ENCODE measurements around the gene SCGB1C2.
"Not testable (repeated sequence)": the region's sequence is repeated elsewhere in the genome, so short reads cannot be mapped to it uniquely, and the experiment has no call there.

The SCGB1C2 gene

GRCh38 chr17:149231-149630 lies 11.9 kb downstream of the SCGB1C2 start:
- DNase-seq (ENCODE audit: low read depth): no peak

DNA sequence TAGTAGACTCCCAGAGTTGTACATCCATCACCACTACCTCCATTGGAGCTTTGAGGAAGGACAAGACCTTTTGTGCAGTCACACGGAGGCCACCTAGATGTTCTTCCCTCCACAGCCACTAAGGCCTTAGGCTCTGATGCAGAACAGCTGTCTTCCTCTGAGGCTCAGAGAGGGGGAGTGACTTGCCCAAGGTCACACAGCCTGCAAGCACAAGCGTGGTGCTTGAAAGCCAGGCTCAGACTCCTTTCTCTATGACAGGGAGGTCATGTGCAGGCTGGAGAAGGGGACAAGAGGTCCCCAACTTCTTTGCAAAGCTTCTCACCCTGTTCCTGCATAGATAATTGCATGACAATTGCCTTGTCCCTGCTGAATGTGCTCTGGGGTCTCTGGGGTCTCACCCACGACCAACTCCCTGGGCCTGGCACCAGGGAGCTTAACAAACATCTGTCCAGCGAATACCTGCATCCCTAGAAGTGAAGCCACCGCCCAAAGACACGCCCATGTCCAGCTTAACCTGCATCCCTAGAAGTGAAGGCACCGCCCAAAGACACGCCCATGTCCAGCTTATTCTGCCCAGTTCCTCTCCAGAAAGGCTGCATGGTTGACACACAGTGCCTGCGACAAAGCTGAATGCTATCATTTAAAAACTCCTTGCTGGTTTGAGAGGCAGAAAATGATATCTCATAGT lies 12.7 kb downstream of the SCGB1C2 start:
- no peak for DNase-seq (ENCODE audit: low read depth)

GRCh38 chr17:151004-151403 lies 13.6 kb downstream of the SCGB1C2 start:
- DNase-seq (ENCODE audit: low read depth): no peak

GRCh38 chr17:151886-152859 lies 14.8 kb downstream of the SCGB1C2 start:
- DNase-seq (ENCODE audit: low read depth): peak; percentile 41

- DNase-seq (ENCODE audit: low read depth): no peak
Measured at GRCh38 chr17:152860-153420, 15.6 kb downstream of the SCGB1C2 start.

DNA sequence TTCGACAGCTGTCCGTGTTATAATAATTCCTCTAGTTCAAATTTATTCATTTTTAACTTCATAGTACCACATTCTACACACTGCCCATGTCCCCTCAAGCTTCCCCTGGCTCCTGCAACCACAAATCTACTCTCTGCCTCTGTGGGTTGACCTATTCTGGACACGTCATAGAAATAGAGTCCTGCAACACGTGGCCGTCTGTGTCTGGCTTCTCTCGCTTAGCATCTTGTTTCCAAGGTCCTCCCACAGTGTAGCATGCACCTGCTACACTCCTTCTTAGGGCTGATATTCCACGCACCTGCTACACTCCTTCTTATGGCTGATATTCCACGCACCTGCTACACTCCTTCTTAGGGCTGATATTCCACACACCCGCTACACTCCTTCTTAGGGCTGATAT lies 16.5 kb downstream of the SCGB1C2 start:
- no peak for DNase-seq (ENCODE audit: low read depth)

DNA sequence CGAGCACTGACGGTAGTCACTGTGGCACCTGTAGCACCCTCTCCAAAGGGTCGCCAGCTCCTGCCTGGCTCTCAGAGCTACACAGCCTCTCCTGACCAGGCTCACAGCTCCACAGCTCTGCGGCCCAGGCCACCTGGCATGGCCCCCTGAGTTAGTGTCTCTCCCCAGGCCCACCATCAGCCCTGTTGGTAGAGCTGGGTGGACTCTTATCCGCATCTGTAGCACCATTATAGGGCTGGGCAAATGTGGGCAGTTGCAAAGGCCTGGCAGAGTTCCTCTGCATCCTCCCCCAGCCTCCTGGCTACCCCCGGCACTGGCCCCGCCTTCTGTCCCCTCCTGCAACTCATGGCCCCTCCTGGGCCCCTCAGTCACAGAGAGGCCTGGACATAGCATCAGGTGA lies 18.2 kb downstream of the SCGB1C2 start:
- no peak for DNase-seq (ENCODE audit: low read depth)

DNA sequence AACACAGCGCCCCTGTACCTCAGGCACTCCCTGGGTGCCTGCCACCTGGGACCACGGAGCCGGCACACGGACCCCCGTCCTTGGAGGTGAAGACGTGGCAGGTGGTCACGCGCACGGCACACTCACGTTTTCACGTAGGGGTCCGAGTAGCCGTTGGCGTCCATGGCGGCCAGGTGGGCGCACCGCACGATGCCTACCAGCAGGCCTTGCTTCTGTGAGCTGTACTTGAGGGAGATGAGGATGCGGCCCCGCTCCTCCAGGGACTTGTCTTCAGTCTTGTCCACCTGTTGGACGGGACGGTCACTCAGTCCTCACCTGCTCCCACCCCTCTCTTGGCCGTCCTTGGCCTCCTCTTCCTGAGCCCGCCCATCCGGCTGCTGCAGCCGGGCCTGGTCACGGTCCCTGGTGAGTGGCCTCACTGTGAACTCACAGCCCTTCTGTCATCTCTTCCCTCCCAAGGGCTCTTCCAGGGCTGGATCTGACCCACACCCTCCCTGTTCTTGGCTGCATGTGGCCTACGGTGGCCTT lies 18.8 kb downstream of the SCGB1C2 start:
- no peak for DNase-seq (ENCODE audit: low read depth)

DNA sequence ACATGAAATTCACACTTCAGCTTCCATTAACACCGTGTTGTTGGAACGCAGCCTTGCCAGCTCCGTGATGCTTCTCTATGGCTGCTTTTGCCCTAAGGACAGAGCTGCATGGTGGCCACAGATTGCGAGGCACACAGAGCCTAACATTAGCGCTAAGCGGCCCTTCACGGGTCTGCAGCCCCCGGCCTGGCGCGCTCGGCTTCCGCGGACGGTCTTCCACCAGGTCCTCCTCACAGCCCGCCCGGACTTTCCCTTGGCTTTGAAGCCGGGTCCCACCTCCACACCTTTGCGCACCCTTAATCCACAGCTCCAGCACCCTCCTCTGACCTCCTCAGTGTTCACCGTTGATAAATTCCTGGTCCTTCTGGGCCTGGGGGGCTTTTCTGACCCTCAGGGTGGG lies 19.6 kb downstream of the SCGB1C2 start:
- no peak for DNase-seq (ENCODE audit: low read depth)

DNA sequence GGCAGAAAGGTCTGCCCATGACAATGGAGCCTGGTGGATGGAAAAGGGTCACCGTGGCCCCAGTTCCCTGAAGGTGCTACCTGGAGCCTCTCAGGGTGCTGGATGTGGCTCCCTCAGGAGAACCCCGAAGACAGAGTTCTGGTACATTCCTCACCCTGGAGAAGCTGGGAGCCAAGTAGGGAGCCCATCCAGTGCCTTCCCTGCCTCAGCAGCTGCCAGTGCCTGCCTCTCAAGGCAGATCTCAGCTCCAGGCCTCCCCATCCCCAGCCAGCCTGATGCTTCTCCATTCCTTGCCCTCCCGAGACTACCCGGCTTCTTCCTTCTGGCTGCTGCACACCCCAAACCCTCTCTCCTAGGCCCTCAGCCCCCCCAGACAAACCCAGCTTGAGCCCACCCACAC lies 20.5 kb downstream of the SCGB1C2 start:
- DNase-seq (ENCODE audit: low read depth): no peak

- no peak for DNase-seq (ENCODE audit: low read depth)
Measured at GRCh38 chr17:158379-158778, 21.0 kb downstream of the SCGB1C2 start.

DNA sequence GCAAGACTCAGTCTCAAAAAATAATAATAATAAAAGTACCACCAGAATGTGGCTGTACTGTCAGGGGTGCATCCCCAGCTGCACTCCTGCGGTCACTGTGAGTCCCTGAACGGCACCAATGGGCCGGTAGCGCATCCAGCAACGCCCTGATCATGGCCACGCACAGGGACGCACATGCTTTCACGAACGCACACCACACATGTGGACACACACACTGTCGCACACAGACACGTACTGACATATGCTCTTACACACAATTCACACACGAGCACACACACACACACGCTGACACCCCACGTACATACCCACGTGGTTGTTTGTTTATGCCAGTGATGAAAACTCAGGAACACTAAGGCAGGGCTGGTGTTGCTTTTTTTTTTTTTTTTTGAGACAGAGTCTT lies 22.2 kb downstream of the SCGB1C2 start:
- no peak for DNase-seq (ENCODE audit: low read depth)

GRCh38 chr17:160336-160735 lies 23.0 kb downstream of the SCGB1C2 start:
- DNase-seq (ENCODE audit: low read depth): no peak

GRCh38 chr17:161481-161880 lies 24.1 kb downstream of the SCGB1C2 start:
- no peak for DNase-seq (ENCODE audit: low read depth)

DNA sequence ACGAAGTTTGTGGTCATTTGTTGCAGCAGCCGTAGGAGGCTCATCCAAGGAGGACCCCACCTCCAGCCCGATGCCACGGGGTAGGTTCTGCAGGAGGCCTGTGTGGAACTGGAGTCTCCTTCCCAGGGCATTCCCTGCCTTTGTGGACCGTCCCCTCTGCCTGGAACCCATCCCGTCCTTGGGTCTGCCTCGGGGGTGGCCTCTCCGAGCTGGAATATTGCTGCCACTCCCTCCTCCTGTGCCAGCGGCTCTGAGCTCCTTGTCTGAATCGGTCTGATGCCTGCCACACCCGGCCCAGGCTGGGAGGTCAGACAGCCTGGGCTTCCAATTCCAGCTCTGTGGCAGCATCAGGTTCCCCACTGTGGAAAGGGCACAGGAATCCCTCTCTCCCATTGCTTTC lies 25.3 kb downstream of the SCGB1C2 start:
- no peak for DNase-seq (ENCODE audit: low read depth)

DNA sequence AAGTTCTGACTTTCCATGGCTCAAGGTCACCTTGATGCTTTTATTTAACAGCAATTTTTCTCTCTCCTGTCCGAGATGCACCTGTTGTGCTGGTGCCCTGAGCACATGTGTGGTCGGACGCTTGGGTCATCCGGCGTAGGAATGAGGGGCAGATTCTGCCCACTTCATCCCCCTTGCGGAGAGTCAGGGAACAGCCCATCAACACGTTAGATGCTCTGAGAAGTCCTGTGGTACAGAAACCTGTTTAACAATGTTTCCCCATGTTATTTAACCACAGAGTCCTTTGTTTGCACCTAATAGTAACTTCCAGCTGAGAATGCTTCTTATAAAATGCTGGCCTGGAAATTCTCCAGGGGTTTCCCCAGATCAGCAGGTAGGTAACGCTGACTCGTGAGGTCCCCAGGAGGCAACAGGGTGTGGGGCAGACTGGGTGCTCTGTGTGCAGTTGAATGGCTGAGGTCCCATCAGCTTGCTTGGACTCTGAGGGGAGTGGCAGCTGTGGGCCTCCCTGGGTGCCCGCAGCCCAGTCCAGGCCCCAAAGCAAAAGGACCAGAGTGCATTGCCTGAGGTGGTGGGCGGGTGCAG lies 26.2 kb downstream of the SCGB1C2 start:
- peak; percentile 11 for DNase-seq (ENCODE audit: low read depth)

DNA sequence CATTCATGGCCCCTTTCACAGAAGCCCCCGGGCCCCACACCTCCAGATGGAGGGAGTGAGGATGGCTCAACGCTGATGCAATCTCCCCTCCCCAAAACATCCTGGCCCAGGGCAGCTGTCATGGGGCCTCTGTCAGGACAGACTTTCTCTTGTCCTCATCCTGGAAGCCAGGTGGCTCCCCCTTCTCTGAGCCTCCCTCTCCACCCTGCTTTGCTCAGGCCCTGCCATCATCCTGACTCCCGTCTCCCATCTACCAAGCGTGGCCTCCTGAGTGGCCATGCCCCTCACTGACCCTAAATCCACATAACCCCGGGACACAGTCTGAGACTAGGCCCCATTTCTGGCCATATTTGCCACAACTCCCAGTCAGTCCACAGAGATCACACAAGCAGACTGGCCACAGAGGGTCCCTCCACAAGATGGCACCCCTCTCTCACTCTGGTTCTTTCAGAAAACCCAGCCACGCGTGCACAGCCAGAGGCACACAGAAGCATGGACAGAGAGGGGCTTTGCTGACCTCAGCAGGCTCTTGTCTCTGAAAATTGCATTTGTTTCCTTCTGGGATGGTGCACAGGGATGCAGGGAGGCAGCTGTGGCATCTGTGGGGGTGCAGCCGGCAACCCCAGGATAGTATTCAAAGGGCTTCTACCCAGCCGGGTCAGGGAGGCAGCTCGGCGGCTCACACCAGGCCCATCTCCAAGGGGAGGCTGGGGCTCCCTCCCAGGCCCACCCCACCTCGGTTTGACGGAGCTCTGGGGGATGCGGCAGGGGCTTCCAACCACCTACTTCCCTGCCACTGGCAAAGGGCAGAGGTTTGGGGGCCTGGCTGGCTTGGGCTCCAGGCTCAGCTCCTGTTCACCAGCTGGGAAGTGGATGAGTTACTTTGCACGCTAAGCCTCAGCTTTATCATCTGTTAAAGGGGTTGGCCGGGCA lies 27.2 kb downstream of the SCGB1C2 start:
- peak; percentile 39 for DNase-seq (ENCODE audit: low read depth)

GRCh38 chr17:165939-166338 lies 28.6 kb downstream of the SCGB1C2 start:
- no peak for DNase-seq (ENCODE audit: low read depth)

DNA sequence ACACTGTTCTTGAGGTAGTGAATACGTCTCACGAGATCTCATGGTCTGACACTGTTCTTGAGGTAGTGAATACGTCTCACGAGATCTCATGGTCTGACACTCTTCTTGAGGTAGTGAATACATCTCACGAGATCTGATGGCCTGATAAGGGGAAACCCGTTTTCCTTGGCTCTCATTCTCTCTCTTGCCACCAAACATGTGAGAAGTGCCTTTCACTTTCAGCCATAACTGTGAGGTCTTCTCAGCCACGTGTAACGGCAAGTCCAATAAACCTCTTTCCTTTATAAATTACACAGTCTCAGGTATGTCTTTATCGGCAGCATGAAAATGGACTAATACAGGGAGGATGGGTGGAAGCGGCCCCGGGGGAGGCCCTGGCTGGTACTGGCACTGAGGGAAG lies 31.2 kb downstream of the SCGB1C2 start:
- DNase-seq (ENCODE audit: low read depth): not testable (repeated sequence)

- no peak for DNase-seq (ENCODE audit: low read depth)
Measured at GRCh38 chr17:170130-170670, 32.8 kb downstream of the SCGB1C2 start.

DNA sequence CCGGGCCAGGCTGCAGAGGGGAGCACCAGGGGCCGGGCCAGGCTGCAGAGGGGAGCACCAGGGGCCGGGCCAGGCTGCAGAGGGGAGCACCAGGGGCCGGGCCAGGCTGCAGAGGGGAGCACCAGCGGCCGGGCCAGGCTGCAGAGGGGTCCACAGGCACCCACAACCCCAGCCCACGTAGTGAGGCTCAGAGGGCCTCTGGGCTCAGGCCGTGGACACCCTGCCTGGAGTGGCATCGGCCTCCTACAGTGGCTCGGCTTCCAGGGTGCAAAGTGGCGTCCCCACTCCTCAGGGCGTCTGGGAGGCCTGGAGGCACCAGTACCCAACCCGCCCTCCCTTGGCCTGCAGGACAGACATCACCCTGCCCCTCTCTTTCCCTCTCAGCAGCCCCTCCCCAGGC lies 34.5 kb downstream of the SCGB1C2 start:
- DNase-seq (ENCODE audit: low read depth): no peak

All from ELR (cell line).